Measurements from ENCODE around the gene SLC46A1.

Gene SLC46A1

DNA sequence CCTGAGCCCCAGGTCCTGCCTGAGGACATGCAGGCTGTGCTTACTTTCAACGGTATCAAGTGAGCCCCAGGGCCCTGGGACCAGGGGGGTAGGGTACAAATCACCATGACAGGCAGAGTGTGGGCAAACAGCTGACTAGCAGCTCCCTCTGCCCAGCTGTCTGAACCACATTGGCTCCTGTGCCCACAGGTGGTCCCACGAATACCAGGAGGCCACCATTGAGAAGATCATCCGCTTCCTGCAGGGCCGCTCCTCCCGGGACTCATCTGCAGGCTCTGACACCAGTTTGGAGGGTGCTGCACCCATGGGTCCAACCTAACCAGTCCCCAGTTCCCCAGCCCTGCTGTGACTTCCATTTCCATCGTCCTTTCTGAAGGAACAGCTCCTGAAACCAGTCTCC, 10.0 kb downstream of the SLC46A1 start:
- no peak overlapping the region for H3K9ac ChIP-seq
- no peak overlapping the region for H2AFZ ChIP-seq (ENCODE audit: low read depth)
- H3K27ac ChIP-seq: no peak overlapping the region
- TF ChIP-seq, protein P1, sequence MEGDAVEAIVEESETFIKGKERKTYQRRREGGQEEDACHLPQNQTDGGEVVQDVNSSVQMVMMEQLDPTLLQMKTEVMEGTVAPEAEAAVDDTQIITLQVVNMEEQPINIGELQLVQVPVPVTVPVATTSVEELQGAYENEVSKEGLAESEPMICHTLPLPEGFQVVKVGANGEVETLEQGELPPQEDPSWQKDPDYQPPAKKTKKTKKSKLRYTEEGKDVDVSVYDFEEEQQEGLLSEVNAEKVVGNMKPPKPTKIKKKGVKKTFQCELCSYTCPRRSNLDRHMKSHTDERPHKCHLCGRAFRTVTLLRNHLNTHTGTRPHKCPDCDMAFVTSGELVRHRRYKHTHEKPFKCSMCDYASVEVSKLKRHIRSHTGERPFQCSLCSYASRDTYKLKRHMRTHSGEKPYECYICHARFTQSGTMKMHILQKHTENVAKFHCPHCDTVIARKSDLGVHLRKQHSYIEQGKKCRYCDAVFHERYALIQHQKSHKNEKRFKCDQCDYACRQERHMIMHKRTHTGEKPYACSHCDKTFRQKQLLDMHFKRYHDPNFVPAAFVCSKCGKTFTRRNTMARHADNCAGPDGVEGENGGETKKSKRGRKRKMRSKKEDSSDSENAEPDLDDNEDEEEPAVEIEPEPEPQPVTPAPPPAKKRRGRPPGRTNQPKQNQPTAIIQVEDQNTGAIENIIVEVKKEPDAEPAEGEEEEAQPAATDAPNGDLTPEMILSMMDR (conservative IDR thresholded peaks at IDR 0.05; ENCODE audit: low read depth, low read length): no peak
- no peaks in the 10 kb centered on the region for H3K4me1 ChIP-seq (ENCODE audit: low read depth, poor library complexity, severe bottlenecking)
- no peak overlapping the region for H3K4me3 ChIP-seq (IDR thresholded peaks at IDR 0.05; ENCODE audit: insufficient read depth, low read depth, low read length)
- H3K79me2 ChIP-seq (ENCODE audit: insufficient read depth, low read depth): no peaks in the 10 kb centered on the region
- H3K36me3 ChIP-seq (ENCODE audit: insufficient read depth): no peaks in the 10 kb centered on the region
- H3K4me2 ChIP-seq: no peak overlapping the region
- no peaks in the 10 kb centered on the region for H3K27me3 ChIP-seq (ENCODE audit: insufficient read depth, low read depth)
- H4K20me1 ChIP-seq (ENCODE audit: insufficient read depth): no peaks in the 10 kb centered on the region

DNA sequence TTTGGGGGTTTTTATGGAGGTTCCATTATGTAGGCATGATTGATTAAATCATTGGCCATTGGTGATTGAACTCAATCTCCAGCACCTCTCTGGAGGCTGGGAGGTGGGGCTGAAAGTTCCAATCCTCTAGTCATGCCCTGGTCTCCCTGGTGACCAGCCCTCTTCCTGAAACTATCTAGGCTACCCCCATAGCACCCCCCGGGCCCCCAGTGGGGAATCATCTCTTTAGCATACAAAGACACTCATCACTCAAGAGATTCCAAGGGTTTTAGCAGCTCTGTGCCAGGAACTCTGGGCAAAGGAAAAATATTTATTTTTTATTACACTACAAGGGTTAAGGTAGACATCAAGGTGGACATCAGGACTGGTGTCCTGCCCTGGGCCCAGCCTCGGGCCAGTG, 10.6 kb downstream of the SLC46A1 start:
- Histone ChIP-seq H3K36me3 (ENCODE audit: insufficient read depth) (no peaks in the 10 kb centered on the region), H3K4me2 (no peak overlapping the region), H3K9ac (no peak overlapping the region), H4K20me1 (ENCODE audit: insufficient read depth) (no peaks in the 10 kb centered on the region), H3K4me1 (ENCODE audit: low read depth, poor library complexity, severe bottlenecking) (no peaks in the 10 kb centered on the region), H2AFZ (ENCODE audit: low read depth) (no peak overlapping the region), H3K27me3 (ENCODE audit: insufficient read depth, low read depth) (no peaks in the 10 kb centered on the region), H3K27ac (no peak overlapping the region), H3K4me3 (IDR thresholded peaks at IDR 0.05; ENCODE audit: insufficient read depth, low read depth, low read length) (no peak overlapping the region), H3K79me2 (ENCODE audit: insufficient read depth, low read depth) (no peaks in the 10 kb centered on the region)
- TF ChIP-seq, protein P1 (conservative IDR thresholded peaks at IDR 0.05; ENCODE audit: low read depth, low read length): no peak

DNA sequence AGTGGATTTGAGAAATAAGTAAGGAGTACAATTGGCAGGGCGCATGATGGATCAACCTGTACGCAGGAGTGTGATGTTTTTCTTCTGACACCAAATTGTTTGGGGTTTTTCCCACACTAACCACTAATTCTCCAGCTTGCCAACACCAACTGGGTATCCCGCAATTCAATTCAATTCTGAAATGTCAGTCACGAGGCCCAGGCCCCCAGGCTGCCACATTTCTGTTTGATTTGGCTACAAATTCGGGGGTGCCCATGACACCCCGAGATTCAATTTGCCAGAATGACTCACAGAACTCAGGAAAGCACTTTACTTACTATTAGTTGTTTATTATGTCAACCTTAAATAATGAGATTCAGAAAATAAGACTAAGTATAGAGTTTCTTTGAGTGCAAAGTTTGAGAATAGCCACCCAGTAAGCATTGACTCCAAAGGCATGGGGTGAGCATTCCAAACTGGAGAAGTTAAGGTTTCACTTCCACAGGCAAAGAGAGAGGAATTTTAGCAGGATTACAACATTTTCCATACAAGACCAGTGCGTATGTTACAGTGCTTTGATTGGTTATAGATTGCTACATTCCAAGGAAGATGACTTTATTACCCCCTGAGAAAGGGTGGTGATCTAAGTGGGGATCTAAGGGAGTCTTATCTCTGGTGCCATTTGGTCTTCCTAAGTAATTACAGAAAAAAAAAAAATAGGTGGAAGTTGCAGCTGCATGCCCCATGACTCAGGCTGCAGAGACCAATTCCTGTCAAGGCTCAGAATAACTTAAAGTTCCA, 11.5 kb downstream of the SLC46A1 start:
- H3K4me3 ChIP-seq (IDR thresholded peaks at IDR 0.05; ENCODE audit: insufficient read depth, low read depth, low read length): no peak overlapping the region
- no peak overlapping the region for H3K4me2 ChIP-seq
- no peak overlapping the region for H3K27ac ChIP-seq
- no peaks in the 10 kb centered on the region for H3K4me1 ChIP-seq (ENCODE audit: low read depth, poor library complexity, severe bottlenecking)
- TF ChIP-seq, protein P1 (conservative IDR thresholded peaks at IDR 0.05; ENCODE audit: low read depth, low read length): no peak
- no peaks in the 10 kb centered on the region for H3K79me2 ChIP-seq (ENCODE audit: insufficient read depth, low read depth)
- no peaks in the 10 kb centered on the region for H4K20me1 ChIP-seq (ENCODE audit: insufficient read depth)
- H2AFZ ChIP-seq (ENCODE audit: low read depth): no peak overlapping the region
- no peak overlapping the region for H3K9ac ChIP-seq
- no peaks in the 10 kb centered on the region for H3K27me3 ChIP-seq (ENCODE audit: insufficient read depth, low read depth)
- no peaks in the 10 kb centered on the region for H3K36me3 ChIP-seq (ENCODE audit: insufficient read depth)

DNA sequence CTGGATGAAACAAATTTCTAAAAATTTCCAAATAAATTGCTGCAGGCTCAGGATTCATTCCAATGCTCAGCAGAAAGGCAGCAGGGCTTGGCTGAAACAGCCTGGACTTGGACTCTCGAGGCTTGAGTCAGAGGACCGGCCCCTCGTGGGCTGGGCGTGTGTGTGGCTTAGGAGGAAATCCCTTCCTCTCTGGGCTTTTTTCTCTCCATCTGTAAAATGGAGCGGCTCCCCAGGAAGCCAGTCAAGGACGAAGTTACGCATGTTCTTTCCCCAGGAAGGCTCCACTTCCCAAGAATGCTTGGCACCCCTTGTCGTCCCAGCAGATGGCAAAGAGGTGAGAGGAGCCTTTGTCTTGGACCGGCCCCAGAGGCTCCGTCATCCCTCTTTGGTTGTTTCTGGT, 13.5 kb downstream of the SLC46A1 start:
- H3K79me2 ChIP-seq (ENCODE audit: insufficient read depth, low read depth): no peaks in the 10 kb centered on the region
- no peak overlapping the region for H2AFZ ChIP-seq (ENCODE audit: low read depth)
- H3K36me3 ChIP-seq (ENCODE audit: insufficient read depth): no peaks in the 10 kb centered on the region
- no peak overlapping the region for H3K4me2 ChIP-seq
- H3K27me3 ChIP-seq (ENCODE audit: insufficient read depth, low read depth): no peaks in the 10 kb centered on the region
- H3K4me1 ChIP-seq (ENCODE audit: low read depth, poor library complexity, severe bottlenecking): no peaks in the 10 kb centered on the region
- H3K9ac ChIP-seq: no peak overlapping the region
- TF ChIP-seq, protein P1 (conservative IDR thresholded peaks at IDR 0.05; ENCODE audit: low read depth, low read length): no peak
- H3K27ac ChIP-seq: no peak overlapping the region
- no peak overlapping the region for H3K4me3 ChIP-seq (IDR thresholded peaks at IDR 0.05; ENCODE audit: insufficient read depth, low read depth, low read length)
- H4K20me1 ChIP-seq (ENCODE audit: insufficient read depth): no peaks in the 10 kb centered on the region

All from KMS-11 (cell line).